ENCODE measurements around the gene ECE2.

DNA sequence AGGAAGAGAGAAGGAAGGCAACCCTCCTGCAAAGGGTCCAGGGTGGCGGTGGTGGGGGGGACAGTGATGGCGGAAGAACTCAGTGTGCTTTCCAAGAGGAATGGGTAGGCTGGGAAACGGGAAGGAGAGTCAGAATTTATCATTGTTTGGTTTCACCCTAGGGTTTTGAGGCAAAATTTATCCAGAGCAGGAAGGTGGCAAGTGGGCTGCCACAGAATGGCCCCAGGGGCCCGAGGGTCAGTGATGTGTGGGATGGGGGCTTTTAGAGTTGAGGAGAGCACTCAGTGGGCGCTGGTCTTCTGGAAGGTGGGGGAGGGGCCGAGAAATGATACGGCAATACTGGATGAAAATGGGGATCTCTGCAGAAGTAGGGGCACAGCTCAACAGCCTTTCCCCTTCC, 62.2 kb downstream of the ECE2 start:
- TF ChIP-seq, protein P1, sequence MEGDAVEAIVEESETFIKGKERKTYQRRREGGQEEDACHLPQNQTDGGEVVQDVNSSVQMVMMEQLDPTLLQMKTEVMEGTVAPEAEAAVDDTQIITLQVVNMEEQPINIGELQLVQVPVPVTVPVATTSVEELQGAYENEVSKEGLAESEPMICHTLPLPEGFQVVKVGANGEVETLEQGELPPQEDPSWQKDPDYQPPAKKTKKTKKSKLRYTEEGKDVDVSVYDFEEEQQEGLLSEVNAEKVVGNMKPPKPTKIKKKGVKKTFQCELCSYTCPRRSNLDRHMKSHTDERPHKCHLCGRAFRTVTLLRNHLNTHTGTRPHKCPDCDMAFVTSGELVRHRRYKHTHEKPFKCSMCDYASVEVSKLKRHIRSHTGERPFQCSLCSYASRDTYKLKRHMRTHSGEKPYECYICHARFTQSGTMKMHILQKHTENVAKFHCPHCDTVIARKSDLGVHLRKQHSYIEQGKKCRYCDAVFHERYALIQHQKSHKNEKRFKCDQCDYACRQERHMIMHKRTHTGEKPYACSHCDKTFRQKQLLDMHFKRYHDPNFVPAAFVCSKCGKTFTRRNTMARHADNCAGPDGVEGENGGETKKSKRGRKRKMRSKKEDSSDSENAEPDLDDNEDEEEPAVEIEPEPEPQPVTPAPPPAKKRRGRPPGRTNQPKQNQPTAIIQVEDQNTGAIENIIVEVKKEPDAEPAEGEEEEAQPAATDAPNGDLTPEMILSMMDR (conservative IDR thresholded peaks at IDR 0.05; ENCODE audit: low read length): no peak
- TF ChIP-seq EZH2phosphoT487 (IDR thresholded peaks at IDR 0.05; ENCODE audit: borderline replicate concordance, low read depth, low read length): no peak

All from OCI-LY7 (cell line).